H9 (cell line): ENCODE data around the gene PNPLA7. TPM values are rescaled to one million over a fixed set of nuclear protein-coding genes. Genes with fewer than 3 reads are reported as not detected.

ENCODE experiments used
- DNase-seq: peaks from one replicate; pipeline ENCODE4 v3.0.0-alpha.2; 2017
- H2AFZ ChIP-seq: one replicate; pipeline ENCODE4 v1.6.1; 2013; ENCODE audit warnings: mild to moderate bottlenecking, low read length, control low read depth, moderate library complexity
- H2AK5ac ChIP-seq: 2 replicates; pipeline ENCODE4 v1.6.1; 2013; ENCODE audit warnings: low read length, control low read depth, mixed read lengths; ENCODE audit not compliant: insufficient read length
- H2BK120ac ChIP-seq: one replicate; pipeline ENCODE4 v1.6.1; 2013; ENCODE audit warnings: low read depth, mild to moderate bottlenecking, low read length, control low read depth, inconsistent platforms; ENCODE audit not compliant: poor library complexity, severe bottlenecking
- H2BK12ac ChIP-seq: 2 replicates; pipeline ENCODE4 v1.6.1; 2013; ENCODE audit warnings: low read length, control low read depth, mixed read lengths, low read depth; ENCODE audit not compliant: insufficient read length
- H2BK15ac ChIP-seq: 2 replicates; pipeline ENCODE4 v1.6.1; 2013; ENCODE audit warnings: low read depth, low read length, control low read depth
- H2BK20ac ChIP-seq: one replicate; pipeline ENCODE4 v1.6.1; 2013; ENCODE audit warnings: low read depth, mild to moderate bottlenecking, low read length, control low read depth, inconsistent platforms; ENCODE audit not compliant: poor library complexity, severe bottlenecking
- H2BK5ac ChIP-seq: 2 replicates; pipeline ENCODE4 v1.6.1; 2013; ENCODE audit warnings: low read length, control low read depth, mixed read lengths; ENCODE audit not compliant: insufficient read length
- H3K14ac ChIP-seq: 2 replicates; pipeline ENCODE4 v1.6.1; 2013; ENCODE audit warnings: low read length, control low read depth; ENCODE audit not compliant: insufficient read depth
- H3K18ac ChIP-seq: 2 replicates; pipeline ENCODE4 v1.6.1; 2013; ENCODE audit warnings: low read depth, mild to moderate bottlenecking, mixed read lengths, low read length, control low read depth; ENCODE audit not compliant: insufficient read length
- H3K23ac ChIP-seq: 2 replicates; pipeline ENCODE4 v1.6.1; 2013; ENCODE audit warnings: low read length, control low read depth, mixed read lengths, low read depth; ENCODE audit not compliant: insufficient read length
- H3K23me2 ChIP-seq: 2 replicates; pipeline ENCODE4 v1.6.1; 2013; ENCODE audit warnings: low read depth, mild to moderate bottlenecking, mixed read lengths, low read length, control low read depth; ENCODE audit not compliant: insufficient read length, poor library complexity, severe bottlenecking
- H3K27ac ChIP-seq: 2 replicates; pipeline ENCODE4 v1.5.1; 2013; ENCODE audit warnings: low read length, control low read depth, mixed read lengths, low read depth; ENCODE audit not compliant: insufficient read length
- H3K27me3 ChIP-seq: 2 replicates; pipeline ENCODE4 v1.6.1; 2013; ENCODE audit warnings: low read length, control low read depth, inconsistent platforms; ENCODE audit not compliant: insufficient read depth
- H3K4ac ChIP-seq: 2 replicates; pipeline ENCODE4 v1.6.1; 2013; ENCODE audit warnings: low read depth, mild to moderate bottlenecking, control low read depth, inconsistent platforms, low read length, moderate library complexity
- H3K4me1 ChIP-seq: 2 replicates; pipeline ENCODE4 v1.6.1; 2013; ENCODE audit warnings: low read length, control low read depth, inconsistent platforms; ENCODE audit not compliant: insufficient read depth
- H3K4me2 ChIP-seq: 2 replicates; pipeline ENCODE4 v1.6.1; 2013; ENCODE audit warnings: low read length, control low read depth, mixed read lengths; ENCODE audit not compliant: insufficient read length, insufficient read depth
- H3K56ac ChIP-seq: 2 replicates; pipeline ENCODE4 v1.6.1; 2013; ENCODE audit warnings: low read depth, mild to moderate bottlenecking, mixed read lengths, low read length, control low read depth; ENCODE audit not compliant: insufficient read length
- H3K79me1 ChIP-seq: 2 replicates; pipeline ENCODE4 v1.6.1; 2013; ENCODE audit warnings: low read depth, mild to moderate bottlenecking, moderate library complexity, low read length, control low read depth, inconsistent platforms; ENCODE audit not compliant: insufficient read depth, poor library complexity, severe bottlenecking
- H3K79me2 ChIP-seq: 2 replicates; pipeline ENCODE4 v1.6.1; 2013; ENCODE audit warnings: low read length, control low read depth, inconsistent platforms; ENCODE audit not compliant: insufficient read depth
- H3K9ac ChIP-seq: 2 replicates; pipeline ENCODE4 v1.6.1; 2013; ENCODE audit warnings: low read length, control low read depth, mixed read lengths; ENCODE audit not compliant: insufficient read length; ENCODE audit errors: extremely low read depth
- H3K9me3 ChIP-seq: one replicate; pipeline ENCODE4 v1.6.1; 2013; ENCODE audit warnings: low read depth, low read length, inconsistent platforms; ENCODE audit not compliant: control insufficient read depth
- H3T11ph ChIP-seq: one replicate; pipeline ENCODE4 v1.6.1; 2013; ENCODE audit warnings: mild to moderate bottlenecking, low read length, control low read depth, inconsistent platforms
- H4K20me1 ChIP-seq: one replicate; pipeline ENCODE4 v1.6.1; 2013; ENCODE audit not compliant: control insufficient read depth, insufficient read length, insufficient read depth
- H4K5ac ChIP-seq: 2 replicates; pipeline ENCODE4 v1.6.1; 2013; ENCODE audit warnings: low read depth, mild to moderate bottlenecking, mixed read lengths, low read length, control low read depth; ENCODE audit not compliant: insufficient read length
- H4K8ac ChIP-seq: replicated peaks from 2 replicates; pipeline ENCODE4 v1.6.1; 2013; ENCODE audit warnings: low read length, control low read depth, mixed read lengths, low read depth; ENCODE audit not compliant: insufficient read length
- H4K91ac ChIP-seq: 2 replicates; pipeline ENCODE4 v1.6.1; 2013; ENCODE audit warnings: low read depth, mild to moderate bottlenecking, moderate library complexity, mixed read lengths, low read length, control low read depth; ENCODE audit not compliant: insufficient read length
- H3K27ac Mint-ChIP-seq, 3 experiments: 2 replicates in 2 of 3; 3 replicates in 1 of 3; pipeline ENCODE4 v1.8.0; 2020 to 2021; ENCODE audit warnings: mixed read lengths in 3 of 3, mild to moderate bottlenecking in 1 of 3, moderate library complexity in 1 of 3
- H3K27me3 Mint-ChIP-seq: 2 replicates; pipeline ENCODE4 v1.8.0; 2021; ENCODE audit warnings: low read depth, mild to moderate bottlenecking, moderate library complexity, mixed read lengths
- H3K36me3 Mint-ChIP-seq, 3 experiments: 2 replicates in 2 of 3; 3 replicates in 1 of 3; pipeline ENCODE4 v1.8.0; 2020 to 2021; ENCODE audit warnings: low read depth in 3 of 3, mixed read lengths in 3 of 3; ENCODE audit not compliant: insufficient read depth in 1 of 3
- H3K4me1 Mint-ChIP-seq, 2 experiments: 2 replicates each; pipeline ENCODE4 v1.8.0; 2020; ENCODE audit warnings: mixed read lengths in 2 of 2
- H3K4me3 Mint-ChIP-seq, 2 experiments: 2 replicates in 1 of 2; 3 replicates in 1 of 2; pipeline ENCODE4 v1.8.0; 2020 to 2021; ENCODE audit warnings: mild to moderate bottlenecking in 2 of 2, mixed read lengths in 2 of 2, moderate library complexity in 1 of 2
- H3K9me3 Mint-ChIP-seq, 2 experiments: 2 replicates in 1 of 2; 3 replicates in 1 of 2; pipeline ENCODE4 v1.8.0; 2020; ENCODE audit warnings: mild to moderate bottlenecking in 2 of 2, mixed read lengths in 2 of 2, moderate library complexity in 1 of 2
- CTCF ChIP-seq: fragments of 200-600 bp; sonication (generic); conservative IDR thresholded peaks from 3 replicates; pipeline ENCODE4 v1.8.0; 2021; ENCODE audit warnings: antibody characterized with exemption, mild to moderate bottlenecking
- WGBS: extraction: QIAGEN DNeasy Blood & Tissue Kit; methylation state at CpG from one replicate; pipeline ENCODE4 v1.1.7; 2013; ENCODE audit warnings: missing lambda C conversion rate, low lambda C conversion rate, mixed read lengths; ENCODE audit not compliant: insufficient read length; ENCODE audit errors: extremely low coverage; 5-methylcytosine and 5-hydroxymethylcytosine counted together
- total RNA-seq: library from RNA; stranded (reverse); gene quantifications from 2 replicates; pipeline ENCODE4 v1.2.1, GENCODE V29; 2021

PNPLA7 gene
- total RNA-seq, 1 experiment from 2014 or later, result 1.8 TPM

DNA sequence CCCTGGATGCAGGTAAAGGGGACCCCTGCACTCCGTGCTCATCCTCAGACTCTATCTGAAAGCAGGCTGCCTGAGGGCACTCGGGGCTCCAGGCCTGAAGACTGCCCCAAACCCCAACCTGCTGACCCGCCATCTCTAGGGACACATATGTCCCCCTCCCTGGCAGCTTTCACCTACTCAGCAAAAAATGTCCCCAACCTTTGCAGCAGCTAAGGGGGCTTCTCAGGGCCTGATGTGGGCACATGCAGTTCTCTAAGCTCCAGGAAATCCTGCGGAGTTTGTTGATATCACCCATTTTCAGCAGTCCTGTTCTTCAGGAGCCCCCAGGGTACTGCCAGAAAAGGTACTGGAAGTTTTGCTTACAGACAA is 30.7 kb upstream of the PNPLA7 start:
- DNase-seq, result no peak
- H3K4me1 Mint-ChIP-seq, result peaks cover 29 to 40% of the 10 kb centered on the region in 2 experiments
- H3K23ac ChIP-seq, result no peak overlapping the region
- H3K56ac ChIP-seq, result no peak overlapping the region
- H4K20me1 ChIP-seq, result no peaks in the 10 kb centered on the region
- H3K79me2 ChIP-seq, result peaks cover 10% of the 10 kb centered on the region; the same call in 1 of the 2 replicates
- H2BK12ac ChIP-seq, result no peak overlapping the region
- no peak overlapping the region for H2BK120ac ChIP-seq
- H3K79me1 ChIP-seq, result peaks cover 7% of the 10 kb centered on the region
- H2BK20ac ChIP-seq, result no peak overlapping the region
- no peak overlapping the region for H4K91ac ChIP-seq
- H3K4ac ChIP-seq, result no peak overlapping the region
- no peak overlapping the region for H3K4me2 ChIP-seq
- H3K14ac ChIP-seq, result no peak overlapping the region; the same call in 1 of the 2 replicates
- no peak overlapping the region for H3K27ac ChIP-seq
- H2AFZ ChIP-seq, result no peak overlapping the region
- H4K5ac ChIP-seq, result no peak overlapping the region
- H2BK15ac ChIP-seq, result no peak overlapping the region
- no CpG with 5 or more reads among the region's 4 CpGs for WGBS
- H3K27me3 Mint-ChIP-seq, result no peaks in the 10 kb centered on the region
- H3K27me3 ChIP-seq, result no peaks in the 10 kb centered on the region
- no peak overlapping the region for H3K18ac ChIP-seq
- no peak overlapping the region for H3K27ac Mint-ChIP-seq
- H2AK5ac ChIP-seq, result no peak overlapping the region
- no peaks in the 10 kb centered on the region for H3K9me3 ChIP-seq
- no peak for TF ChIP-seq CTCF
- no peaks in the 10 kb centered on the region for H3K9me3 Mint-ChIP-seq
- peaks cover 4% of the 10 kb centered on the region; the same call in 1 of the 2 replicates for H3K4me1 ChIP-seq
- H2BK5ac ChIP-seq, result no peak overlapping the region
- no peak overlapping the region for H3K9ac ChIP-seq
- H4K8ac ChIP-seq, result no peak overlapping the region
- peaks cover 12% of the 10 kb centered on the region for H3K23me2 ChIP-seq
- H3T11ph ChIP-seq, result no peak overlapping the region
- no peak overlapping the region for H3K4me3 Mint-ChIP-seq
- H3K36me3 Mint-ChIP-seq, result peaks cover 16 to 71% (median 53%) of the 10 kb centered on the region in 3 experiments; a peak in 6 of 7 replicates
